GM15510 (cell line): ENCODE measurements around the gene WDCP.

Source experiments
- POLR2A ChIP-seq: IDR thresholded peaks from 3 replicates; pipeline ENCODE4 v1.6.1; 2011; ENCODE audit warnings: borderline replicate concordance; ENCODE audit not compliant: insufficient read length; ENCODE audit errors: extremely low read depth

WDCP gene

DNA sequence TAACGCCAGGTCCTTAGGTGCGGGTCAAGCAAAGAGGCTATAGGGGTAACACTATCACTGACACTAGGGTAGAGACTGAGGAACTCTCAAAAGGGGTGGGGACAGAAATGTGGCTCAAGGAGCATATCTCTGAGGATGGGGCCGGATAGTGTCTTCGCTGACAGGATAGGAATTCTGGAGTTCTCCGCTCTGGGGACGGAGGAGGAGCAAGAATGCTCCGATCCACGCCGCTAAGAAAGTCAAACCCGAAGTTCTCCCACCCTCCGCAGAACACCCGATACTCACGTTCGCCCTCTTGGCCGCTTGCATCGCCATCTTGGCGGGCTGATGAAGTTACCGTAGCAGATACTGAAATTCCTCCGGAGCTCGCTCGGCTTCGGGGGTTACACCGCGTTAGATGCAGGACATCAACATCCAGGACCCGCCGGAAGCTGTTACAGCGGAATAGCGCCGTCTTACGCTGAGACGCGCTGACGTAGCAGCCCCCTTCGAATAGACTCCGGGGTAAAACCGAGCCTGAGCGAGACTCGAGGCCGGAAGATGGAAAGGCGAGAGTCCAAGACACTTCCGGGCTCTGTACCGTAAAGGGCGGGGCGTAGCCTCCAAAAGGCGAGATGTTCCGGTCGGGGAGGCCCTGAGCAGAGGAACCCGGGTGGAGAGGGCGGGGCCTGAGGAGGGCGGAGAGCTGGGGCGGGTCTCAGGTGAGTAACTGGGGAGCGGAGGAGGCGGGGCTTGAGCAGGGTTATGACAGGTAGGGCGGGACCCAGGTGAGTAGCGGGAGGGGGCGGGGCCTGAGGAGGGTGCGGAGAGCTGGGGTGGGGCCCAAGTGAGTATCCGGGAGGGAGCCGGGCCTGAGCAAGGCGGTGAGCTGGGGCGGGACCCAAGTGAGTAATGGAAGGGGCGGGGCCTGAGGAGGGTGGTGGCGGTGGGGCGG, 29.0 kb upstream of the WDCP start, which contains the start of gene SF3B6:
SF3B6 (minus strand) TSS at position 412 of the 934 bp plus-strand sequence; CDS start at position 315, 97 bp downstream.
- TF ChIP-seq POLR2A = peak; percentile 91

DNA sequence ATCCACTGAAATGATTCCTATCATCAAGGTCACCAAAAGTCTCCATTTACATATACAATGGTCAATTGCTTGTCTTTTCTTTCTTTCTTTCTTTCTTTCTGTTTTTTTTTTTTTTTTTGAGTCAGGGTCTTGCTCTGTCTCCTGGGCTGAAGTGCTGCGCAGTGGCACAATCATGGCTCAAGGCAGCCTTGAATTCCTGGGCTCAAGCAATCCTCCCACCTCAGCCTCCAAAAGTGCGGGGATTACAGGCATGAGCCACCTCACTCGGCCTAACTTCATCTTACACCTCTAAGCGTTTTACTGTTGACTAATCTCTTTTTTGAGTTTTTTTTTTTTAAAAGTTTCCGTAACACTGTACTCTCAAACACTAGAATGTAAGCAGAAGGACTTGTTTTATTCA, 28.1 kb upstream of the WDCP start:
- TF ChIP-seq POLR2A = no peak

DNA sequence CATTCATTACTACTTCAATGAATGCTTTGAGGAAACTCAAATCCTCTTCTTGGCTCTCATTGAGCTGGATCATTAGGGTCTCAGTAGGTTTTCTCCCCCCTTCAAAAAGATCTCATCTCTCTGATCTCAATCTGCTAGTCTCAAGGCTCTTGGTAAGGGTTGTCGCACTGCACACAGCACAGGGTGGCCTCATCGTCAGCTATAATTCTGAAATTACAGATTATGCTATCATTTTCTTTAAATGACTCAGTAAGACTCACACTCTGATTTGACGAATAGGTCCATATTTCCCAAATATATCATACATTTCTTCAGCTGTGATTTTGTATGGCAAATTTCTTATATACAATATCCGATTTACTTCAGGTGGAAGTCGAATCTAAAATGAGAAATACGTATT, 26.6 kb upstream of the WDCP start:
- no peak for TF ChIP-seq POLR2A

DNA sequence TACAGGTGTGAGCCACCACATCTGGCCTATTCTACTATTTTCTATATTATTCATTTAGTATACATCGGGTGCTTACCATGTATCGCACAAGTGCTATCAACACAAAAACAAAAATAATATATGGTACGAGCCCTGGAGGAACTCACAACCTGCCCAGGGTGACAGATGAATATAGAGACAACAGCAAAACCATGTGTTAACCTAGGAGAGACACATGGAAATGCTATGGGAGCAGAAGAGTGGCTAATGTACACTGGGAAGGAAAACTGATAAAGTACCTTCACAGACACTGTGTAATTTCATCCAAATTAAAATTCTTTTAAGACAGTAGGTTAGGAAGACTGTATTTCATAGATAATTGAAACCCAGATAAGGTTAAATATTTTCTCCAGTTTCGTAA, 25.1 kb upstream of the WDCP start:
- no peak for TF ChIP-seq POLR2A

DNA sequence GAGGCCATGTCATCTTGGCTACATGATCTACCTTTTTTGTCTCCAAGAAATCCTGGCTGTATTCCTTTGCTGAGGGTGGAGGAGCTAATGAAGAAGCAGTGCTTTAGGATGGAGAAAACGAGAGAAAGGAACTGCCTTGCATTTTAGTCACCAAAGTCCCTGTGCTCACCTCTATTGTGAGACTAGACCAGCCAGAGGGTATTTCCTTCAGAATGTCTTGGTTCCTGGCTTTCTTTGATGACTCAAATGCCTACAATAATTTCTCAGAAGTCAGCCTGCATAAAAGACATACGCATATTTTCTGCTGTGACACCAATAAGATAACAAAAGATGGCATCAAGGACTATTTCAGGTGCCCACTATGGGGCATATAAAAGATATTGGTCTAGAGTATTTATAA, 18.1 kb upstream of the WDCP start:
- TF ChIP-seq POLR2A = no peak

DNA sequence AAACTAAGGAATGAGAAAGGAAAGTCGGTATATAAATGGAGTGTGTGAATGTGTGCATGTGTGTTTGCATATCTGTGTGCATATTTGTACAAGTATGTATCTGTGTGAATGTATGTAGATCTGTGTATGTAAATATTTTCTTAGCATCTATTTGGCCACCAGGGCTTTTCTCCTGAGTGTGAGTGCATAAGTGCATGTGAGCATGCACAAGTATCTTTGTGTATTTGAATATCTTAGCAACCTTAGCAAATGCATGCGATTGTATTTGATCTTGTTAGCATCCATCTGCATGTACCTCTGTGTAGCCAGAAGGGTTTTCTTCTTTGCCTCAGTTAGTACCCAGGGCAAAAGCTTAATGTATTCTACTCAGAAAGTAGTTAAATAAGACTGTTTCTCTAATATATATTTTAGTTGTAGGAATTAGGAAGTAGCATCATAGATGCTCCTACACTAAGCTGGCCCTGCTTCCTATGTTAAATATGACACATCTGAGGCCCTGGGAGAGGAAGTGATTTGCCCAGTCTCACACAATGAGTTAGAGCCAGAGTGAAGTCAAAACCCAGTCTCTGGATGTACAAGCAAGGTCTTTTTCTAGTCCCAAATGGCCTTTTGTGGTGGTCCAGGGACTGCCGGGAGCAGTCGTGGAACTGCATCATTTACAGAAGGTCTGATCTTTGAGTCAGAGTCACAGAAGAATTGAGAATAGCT, 11.5 kb upstream of the WDCP start:
- TF ChIP-seq POLR2A = no peak

DNA sequence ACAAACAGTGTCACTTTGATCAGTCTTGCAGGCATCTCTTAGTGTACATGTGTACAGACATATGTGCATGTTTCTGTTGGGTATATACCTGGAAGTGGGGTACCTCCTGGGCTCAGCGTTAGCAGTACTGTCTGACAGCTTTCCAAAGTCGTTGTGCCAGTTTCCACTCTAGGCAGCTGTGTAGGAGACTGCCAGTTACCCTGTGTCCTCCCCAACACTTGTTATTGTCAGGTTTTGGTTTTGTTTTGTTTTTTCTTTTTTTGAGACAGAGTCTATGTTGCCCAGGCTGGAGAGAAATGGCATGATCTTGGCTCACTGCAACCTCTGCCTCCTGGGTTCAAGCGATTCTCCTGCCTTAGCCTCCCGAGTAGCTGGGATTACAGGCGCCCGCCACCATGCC, 8.6 kb upstream of the WDCP start:
- no peak for TF ChIP-seq POLR2A

DNA sequence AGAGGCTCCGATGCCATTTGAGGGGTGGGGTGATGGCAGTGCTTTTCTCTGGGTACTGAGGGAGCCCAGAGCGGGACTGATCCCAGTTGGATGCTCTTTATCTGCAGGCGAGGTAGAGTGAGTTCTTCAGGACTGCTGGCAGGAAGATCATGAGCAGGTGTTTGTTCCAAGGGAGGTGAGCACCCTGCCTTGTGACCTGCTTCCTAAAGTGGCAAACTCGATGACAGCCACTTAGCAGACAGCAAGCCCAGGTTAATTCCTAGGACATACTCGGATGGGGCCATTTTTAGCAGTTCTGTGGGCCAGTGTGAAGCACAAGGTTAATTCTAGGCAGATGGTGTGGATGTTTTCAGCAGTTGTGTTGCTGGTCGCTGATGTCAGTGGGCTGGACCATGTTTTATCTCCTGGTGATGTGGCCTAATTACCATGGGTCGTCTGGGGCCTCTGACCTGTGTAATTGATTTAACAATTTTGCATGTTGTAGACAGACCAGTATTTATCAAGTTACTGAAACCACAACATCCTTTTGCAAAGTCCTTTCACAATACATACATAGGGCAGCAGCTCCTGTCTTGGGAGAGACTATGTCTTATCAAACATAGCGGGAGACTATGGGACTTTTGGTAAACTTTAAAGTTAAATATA, 7.3 kb upstream of the WDCP start:
- TF ChIP-seq POLR2A = no peak

DNA sequence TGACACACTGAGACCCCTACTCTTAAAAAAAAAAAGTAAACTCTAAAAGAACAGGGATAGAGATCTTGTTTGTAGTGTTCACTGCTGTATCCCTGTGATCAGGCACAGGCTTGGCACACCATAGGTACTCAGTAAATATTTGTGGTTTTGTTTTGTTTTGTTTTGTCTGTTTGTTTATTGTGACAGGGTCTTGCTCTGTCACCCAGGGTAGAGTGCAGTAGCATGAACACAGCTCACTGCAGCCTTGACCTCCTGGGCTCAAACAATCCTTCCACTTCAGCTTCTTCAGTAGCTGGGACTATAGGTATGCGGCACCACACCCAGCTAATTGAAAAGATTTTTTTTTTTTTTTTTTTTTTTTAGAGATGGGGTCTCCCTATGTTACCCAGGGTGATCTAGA, 5.8 kb upstream of the WDCP start:
- no peak for TF ChIP-seq POLR2A

DNA sequence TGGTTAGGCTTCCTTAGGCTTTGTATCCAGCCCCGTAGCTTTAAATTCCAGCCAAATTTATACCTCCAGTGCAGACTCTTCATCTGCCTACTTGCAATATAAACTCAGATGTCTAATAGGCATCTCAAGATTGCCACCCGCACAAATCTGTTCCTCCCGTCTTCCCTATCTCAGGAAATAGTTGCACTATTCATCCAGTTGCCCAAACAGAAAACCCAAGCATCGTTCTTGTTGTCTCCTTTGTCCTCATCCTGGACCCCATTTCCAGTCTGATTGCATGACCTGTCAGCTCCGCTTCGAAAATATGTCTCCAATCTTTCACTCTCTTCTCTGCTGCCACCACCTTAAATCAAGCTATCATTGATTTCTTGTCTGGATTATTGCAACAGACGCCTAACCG, 4.6 kb upstream of the WDCP start:
- TF ChIP-seq POLR2A = no peak

DNA sequence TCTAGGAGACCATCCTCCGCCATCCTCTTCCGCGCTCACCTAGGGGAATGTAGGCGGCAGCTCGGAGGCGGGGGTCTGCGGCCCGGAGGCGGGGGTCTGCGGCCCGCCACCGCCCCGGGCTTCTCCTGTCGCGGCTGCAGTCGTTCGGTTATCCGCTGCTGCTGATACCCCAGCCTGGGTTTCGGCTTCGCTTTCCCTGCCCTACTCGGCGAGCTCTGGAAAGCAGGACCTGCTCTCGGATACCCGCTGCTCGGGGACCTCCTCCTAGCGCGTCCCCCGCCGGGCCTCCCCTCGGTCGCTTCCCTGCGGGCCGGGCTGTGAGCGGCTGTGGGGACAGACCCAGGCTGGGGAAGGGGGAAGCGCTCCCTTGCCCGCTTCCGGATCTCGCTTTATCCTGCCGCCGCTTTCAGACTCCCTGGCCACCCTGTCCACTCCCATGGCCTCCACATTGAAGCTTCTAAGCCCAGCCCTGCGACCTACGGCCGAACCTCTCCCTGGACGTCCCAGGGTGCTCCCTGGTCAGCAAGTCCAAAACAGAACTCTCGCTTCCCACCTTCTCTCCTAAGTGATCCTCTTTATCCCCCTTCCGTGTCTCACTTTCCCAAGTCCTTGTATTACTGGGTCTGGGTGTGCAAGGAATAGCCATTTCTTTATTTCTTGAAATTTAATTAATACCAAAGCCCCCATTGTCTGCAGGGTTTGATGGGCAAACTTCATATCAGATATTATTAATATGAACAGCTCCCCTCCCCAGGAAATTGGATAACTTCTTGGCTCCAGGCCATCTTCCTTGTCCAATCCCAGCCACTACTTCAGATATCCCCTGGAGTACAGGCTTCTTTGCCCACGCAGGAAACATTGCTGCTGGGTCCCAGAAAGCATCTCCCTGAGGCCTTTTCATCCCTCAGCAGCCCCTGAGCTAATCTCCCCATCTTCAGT, 3.1 kb upstream of the WDCP start:
- no peak for TF ChIP-seq POLR2A

DNA sequence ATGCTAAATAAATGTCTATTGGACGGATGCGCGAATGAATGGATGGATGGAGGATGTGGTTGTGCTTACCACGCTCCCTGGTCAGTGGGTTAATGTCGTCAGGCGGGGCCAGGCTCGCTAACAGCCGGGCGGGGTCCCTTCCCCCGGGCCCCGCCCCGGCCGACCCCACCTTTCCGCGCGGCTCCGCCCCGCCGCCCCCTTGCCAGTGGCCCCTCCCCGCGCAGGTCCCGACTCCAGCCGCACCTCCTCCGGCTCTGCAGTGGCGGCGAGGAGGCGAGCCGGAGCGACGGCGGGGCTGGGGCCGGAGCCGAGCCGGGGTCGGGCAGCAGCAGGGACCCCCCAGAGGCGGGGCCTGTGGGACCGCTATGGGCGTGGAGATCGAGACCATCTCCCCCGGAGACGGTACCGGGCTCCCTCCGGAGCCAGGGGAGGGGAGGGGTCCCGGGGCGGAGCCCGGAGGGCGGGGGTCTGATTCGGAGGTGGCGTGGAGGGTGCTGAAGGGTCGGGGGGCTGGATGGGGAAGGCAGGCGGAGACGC, 2.4 kb upstream of the WDCP start, which contains the start of gene FKBP1B:
FKBP1B (plus strand) TSS at position 257 of the 537 bp plus-strand sequence; CDS start at position 366, 109 bp downstream.
- peak; percentile 23 for TF ChIP-seq POLR2A

DNA sequence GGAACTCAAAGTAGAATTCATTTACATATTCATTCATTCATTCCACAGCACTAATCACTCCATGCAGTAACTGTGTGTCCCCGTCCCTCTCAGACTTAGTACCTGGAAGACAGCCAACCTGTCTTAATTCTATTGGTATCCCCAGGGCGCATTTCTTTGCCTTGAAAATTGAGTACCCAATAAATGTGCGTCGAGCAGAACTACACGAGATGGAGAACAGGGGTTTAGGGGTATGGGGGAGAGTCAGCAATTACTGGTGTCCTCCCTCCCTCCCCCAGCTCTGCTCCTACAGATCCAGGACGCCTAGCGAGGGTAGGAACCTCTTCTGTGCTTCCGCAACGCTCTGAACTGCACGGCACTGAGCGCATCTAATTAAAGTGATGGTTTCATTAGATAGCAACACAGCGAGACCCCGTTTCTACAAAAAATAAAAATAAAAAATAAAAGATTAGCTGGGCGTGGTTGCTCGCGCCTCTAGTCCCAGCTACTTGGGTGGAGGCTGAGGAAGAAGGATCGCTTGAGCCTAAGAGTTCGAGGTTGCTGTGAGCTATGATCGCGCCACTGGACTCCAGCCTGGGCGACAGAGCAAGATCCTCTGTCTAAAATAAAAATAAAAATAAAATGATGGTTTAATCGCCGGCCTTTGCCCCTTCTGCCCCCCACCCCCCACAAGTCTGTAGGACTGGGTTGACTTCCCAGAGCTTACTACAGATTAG, 1.7 kb upstream of the WDCP start:
- no peak for TF ChIP-seq POLR2A
